A549 treated with AZD9567 at 1 μM for 4 hours (cell line): ENCODE results near the gene GABRB2. TPM values are rescaled to one million over a fixed set of nuclear protein-coding genes. Genes with fewer than 3 reads are reported as not detected.

Experiments used
- total RNA-seq: library from RNA; stranded (reverse); fragments of 200-300 nt; extraction: Qiagen RNA extraction; gene quantifications from 5 replicates; pipeline ENCODE4 v1.2.3, GENCODE V29; 2022; ENCODE audit not compliant: insufficient read depth

GABRB2 gene
- total RNA-seq: not detected in 5 replicates

GRCh38 chr5:161546470-161547301 is at the start of gene GABRB2:
TSS of gene GABRB2 (minus strand) at chr5:161546725. CDS start at chr5:161546643, 82 bp downstream.

Other genes starting within 250 kb of the GABRB2 start
- not detected in 5 replicates for gene GABRA6, start 139.0 kb upstream of the GABRB2 start, total RNA-seq